Measurements from ENCODE around the gene TMEM221.

GRCh38 chr19:17489392-17490030 lies 41.0 kb upstream of the TMEM221 start:
- TF ChIP-seq EP300 (conservative IDR thresholded peaks at IDR 0.05; ENCODE audit: poor library complexity, severe bottlenecking) (no peak), POLR2AphosphoS5 (IDR thresholded peaks at IDR 0.05) (no peak), EZH2 (IDR thresholded peaks at IDR 0.05; ENCODE audit: borderline replicate concordance, insufficient read depth, low read length, poor library complexity, severe bottlenecking) (no peak)
- TF ChIP-seq, protein P1, sequence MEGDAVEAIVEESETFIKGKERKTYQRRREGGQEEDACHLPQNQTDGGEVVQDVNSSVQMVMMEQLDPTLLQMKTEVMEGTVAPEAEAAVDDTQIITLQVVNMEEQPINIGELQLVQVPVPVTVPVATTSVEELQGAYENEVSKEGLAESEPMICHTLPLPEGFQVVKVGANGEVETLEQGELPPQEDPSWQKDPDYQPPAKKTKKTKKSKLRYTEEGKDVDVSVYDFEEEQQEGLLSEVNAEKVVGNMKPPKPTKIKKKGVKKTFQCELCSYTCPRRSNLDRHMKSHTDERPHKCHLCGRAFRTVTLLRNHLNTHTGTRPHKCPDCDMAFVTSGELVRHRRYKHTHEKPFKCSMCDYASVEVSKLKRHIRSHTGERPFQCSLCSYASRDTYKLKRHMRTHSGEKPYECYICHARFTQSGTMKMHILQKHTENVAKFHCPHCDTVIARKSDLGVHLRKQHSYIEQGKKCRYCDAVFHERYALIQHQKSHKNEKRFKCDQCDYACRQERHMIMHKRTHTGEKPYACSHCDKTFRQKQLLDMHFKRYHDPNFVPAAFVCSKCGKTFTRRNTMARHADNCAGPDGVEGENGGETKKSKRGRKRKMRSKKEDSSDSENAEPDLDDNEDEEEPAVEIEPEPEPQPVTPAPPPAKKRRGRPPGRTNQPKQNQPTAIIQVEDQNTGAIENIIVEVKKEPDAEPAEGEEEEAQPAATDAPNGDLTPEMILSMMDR (IDR thresholded peaks at IDR 0.05; ENCODE audit: poor library complexity, severe bottlenecking): no peak
- TF ChIP-seq, protein P2, sequence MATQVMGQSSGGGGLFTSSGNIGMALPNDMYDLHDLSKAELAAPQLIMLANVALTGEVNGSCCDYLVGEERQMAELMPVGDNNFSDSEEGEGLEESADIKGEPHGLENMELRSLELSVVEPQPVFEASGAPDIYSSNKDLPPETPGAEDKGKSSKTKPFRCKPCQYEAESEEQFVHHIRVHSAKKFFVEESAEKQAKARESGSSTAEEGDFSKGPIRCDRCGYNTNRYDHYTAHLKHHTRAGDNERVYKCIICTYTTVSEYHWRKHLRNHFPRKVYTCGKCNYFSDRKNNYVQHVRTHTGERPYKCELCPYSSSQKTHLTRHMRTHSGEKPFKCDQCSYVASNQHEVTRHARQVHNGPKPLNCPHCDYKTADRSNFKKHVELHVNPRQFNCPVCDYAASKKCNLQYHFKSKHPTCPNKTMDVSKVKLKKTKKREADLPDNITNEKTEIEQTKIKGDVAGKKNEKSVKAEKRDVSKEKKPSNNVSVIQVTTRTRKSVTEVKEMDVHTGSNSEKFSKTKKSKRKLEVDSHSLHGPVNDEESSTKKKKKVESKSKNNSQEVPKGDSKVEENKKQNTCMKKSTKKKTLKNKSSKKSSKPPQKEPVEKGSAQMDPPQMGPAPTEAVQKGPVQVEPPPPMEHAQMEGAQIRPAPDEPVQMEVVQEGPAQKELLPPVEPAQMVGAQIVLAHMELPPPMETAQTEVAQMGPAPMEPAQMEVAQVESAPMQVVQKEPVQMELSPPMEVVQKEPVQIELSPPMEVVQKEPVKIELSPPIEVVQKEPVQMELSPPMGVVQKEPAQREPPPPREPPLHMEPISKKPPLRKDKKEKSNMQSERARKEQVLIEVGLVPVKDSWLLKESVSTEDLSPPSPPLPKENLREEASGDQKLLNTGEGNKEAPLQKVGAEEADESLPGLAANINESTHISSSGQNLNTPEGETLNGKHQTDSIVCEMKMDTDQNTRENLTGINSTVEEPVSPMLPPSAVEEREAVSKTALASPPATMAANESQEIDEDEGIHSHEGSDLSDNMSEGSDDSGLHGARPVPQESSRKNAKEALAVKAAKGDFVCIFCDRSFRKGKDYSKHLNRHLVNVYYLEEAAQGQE (IDR thresholded peaks at IDR 0.05; ENCODE audit: borderline replicate concordance): no peak
